A549 treated with DMSO at 1 μM for 4 hours (cell line): ENCODE measurements around the gene TOPORS. TPM values are rescaled to one million over a fixed set of nuclear protein-coding genes. Genes with fewer than 3 reads are reported as not detected.

ENCODE experiments used
- total RNA-seq: library from RNA; stranded (reverse); fragments of 200-300 nt; extraction: Qiagen RNA extraction; gene quantifications from 5 replicates; pipeline ENCODE4 v1.2.3, GENCODE V29; 2022; ENCODE audit warnings: low read depth

TOPORS gene
- total RNA-seq: 12.4 to 16.2 TPM (median 15.0 TPM) in 5 replicates

DNA sequence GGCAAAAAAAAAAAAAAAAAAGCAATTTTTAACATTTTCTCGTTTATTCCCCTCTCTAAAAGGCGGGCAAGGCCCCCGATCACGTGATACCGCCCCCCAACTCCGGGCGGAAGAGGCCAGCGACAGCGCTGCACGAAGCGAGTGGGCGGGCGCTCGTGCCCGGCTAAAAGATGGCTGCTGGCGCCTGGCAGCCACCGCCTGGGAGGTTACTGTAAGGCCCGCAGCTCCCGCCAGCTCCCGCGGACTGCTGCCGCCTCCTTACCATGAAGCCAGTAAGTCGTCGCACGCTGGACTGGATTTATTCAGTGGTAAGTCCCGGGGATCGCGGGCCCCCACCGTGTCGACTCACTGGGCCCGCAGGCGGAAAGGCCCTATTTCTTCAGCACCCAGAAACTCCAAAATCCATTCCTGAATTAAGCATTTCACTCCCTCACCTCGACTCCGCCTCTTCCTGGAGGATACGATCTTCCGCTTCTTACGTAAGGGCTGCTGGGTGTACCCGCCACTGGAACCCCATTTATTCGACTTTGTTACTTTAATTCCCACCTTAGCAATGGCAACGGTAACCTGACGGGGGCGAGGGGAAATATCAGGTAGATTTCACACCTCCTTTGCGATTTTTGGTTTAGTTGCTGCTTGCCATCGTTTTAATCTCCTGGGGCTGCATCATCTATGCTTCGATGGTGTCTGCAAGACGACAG is at the start of gene TOPORS, which contains the start of gene SMIM27:
Gene TOPORS (minus strand): TSS at position 415 of the 701 bp plus-strand sequence. CDS start 150 bp downstream, at position 265.
Gene SMIM27 (plus strand): TSS at position 156 of the 701 bp plus-strand sequence. CDS start 108 bp downstream, at position 264.

DNA sequence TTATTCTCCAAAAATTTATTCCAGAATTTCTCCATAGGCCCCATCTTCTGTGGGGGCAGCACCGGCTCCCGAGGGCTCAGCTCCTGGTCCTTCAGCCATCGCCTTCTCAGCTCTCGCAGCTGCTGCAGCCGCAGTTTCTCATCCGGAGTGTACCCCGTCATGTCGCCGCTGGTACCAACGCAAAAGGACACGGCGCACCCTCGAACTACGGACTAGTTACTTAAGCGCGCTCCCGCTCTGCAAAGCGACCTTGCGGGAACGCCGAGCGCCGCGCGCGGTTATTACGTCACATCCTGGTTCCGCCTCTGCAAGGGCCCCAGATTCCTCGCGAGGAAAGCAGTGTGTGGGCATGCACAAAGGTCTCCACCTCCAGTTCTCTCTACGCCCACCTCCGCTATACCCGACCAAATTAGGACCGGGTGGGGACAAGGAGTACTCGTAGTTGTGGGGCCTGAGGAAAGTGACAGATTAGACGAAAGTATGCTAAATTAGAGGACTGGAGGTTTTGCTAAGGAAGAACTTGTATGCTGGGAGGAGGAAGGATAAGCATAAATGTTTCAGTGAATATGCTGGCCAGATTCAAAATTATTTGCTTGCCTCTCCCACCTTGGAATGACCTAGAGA is 20.6 kb upstream of the TOPORS start, which contains the start of gene NDUFB6:
Gene NDUFB6 (minus strand): TSS at position 260 of the 624 bp plus-strand sequence. CDS start 99 bp downstream, at position 161.

DNA sequence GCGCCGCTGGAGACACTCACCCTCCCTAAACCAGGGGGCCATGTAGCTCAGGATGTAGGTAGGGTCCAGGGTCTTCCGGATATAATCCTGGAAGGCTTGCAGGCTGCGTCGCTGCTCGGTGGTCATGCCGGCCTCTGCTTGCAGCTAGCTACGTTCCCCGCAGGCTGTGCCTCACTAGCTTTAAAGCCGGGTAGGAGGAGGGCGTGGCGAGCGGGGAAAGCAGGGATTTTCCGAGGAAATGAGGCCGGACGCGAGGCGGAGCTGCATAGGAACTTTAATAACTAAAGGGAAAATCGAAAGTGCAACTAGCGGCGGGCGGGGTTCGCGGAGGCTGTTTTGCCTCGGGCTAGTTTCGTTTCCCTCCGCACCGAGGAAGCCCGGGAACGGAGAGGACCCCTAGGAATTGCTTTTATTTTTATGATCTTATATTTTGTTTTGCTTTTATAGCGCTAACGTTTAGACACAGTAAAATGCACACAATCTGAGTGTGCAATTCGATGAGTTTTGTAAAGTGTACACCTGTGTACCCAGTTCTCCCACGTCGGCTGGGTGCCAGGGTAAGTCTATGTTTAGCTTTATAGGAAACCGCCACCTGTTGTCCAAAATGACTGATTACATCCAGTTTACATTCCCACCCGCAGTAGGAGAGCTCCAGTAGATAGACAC is 26.2 kb downstream of the TOPORS start, which contains the start of gene RIGI:
Gene RIGI (minus strand): TSS at position 156 of the 666 bp plus-strand sequence. CDS start 30 bp downstream, at position 126.

Other genes starting within 250 kb of the TOPORS start
- gene ACO1, start 167.9 kb downstream of the TOPORS start, total RNA-seq: 29.9 to 35.8 TPM (median 32.0 TPM) in 5 replicates
- 3.8 to 4.7 TPM (median 4.5 TPM) in 5 replicates for gene RIGI, start 26.4 kb downstream of the TOPORS start, total RNA-seq
- gene SMIM27, start 259 bp downstream of the TOPORS start, total RNA-seq: 12.8 to 14.3 TPM (median 13.3 TPM) in 5 replicates
- 96.5 to 114 TPM (median 108 TPM) in 5 replicates for gene NDUFB6, start 20.6 kb upstream of the TOPORS start, total RNA-seq
- 0.02 TPM in 1 of 5 replicates, not detected in the others for gene TAF1L, start 83.1 kb upstream of the TOPORS start, total RNA-seq
- not detected in 5 replicates for gene TMEM215, start 231.0 kb upstream of the TOPORS start, total RNA-seq